ENCODE data around the gene IQCH.

GRCh38 chr15:67545864-67546263, 291.3 kb downstream of the IQCH start:
- TF ChIP-seq CTCF (conservative IDR thresholded peaks at IDR 0.05 in 1 of 2, IDR thresholded peaks at IDR 0.05 in 1 of 2; ENCODE audit: low read depth in 1 of 2, low read length in 2 of 2) (no peak), EZH2 (IDR thresholded peaks at IDR 0.05; ENCODE audit: low read length, missing control alignments) (no peak)
